A549 (cell line): ENCODE results near the gene GNG12. TPM values are rescaled to one million over a fixed set of nuclear protein-coding genes. Genes with fewer than 3 reads are reported as not detected.

Experiments used
- ATAC-seq, 2 experiments: fragments of 200-7000 bp in 1 of 2; fragments of >200 bp in 1 of 2; cut with Nextera tagmentation in 1 of 2; cut with Tn5 transposase in 1 of 2; 3 replicates each; pipeline versions ENCODE4 v1.8.0 to v1.9.1; 2018 to 2020; ENCODE audit warnings: mild to moderate bottlenecking in 1 of 2, moderate library complexity in 1 of 2
- CTCF ChIA-PET: fragments of 300-600 bp; sonication (Branson Sonifier 250); formaldehyde crosslinking; extraction: SDS; loops from one replicate; lab custom pipeline; 2021; ENCODE audit warnings: antibody characterized with exemption, inconsistent platforms; lab: Yijun Ruan, JAX
- POLR2A ChIA-PET: fragments of 350-600 bp; formaldehyde crosslinking; extraction: SDS; loops from one replicate; lab custom pipeline; 2021; ENCODE audit warnings: antibody characterized with exemption, inconsistent platforms; lab: Yijun Ruan, JAX
- DNase-seq, 2 experiments: peaks; one replicate each; pipeline versions ENCODE4 v3.0.0 to v3.0.0-alpha.2; 2011 to 2016; ENCODE audit warnings: low read depth in 1 of 2, low spot score in 1 of 2
- FAIRE-seq: peaks from 2 replicates; lab custom pipeline; 2011; peaks lifted over from hg19 to GRCh38; lab: Jason Lieb, UNC
- H3K27ac ChIP-seq, 2 experiments: fragments of >200 bp; sonication (Bioruptor Twin); formaldehyde crosslinking; 3 replicates each; pipeline ENCODE4 v1.5.1; 2016 to 2017
- H3K4me1 ChIP-seq: fragments of >200 bp; sonication (Bioruptor Twin); formaldehyde crosslinking; 3 replicates; pipeline ENCODE4 v1.6.1; 2016
- H3K4me2 ChIP-seq: fragments of >200 bp; sonication (Bioruptor Twin); formaldehyde crosslinking; 3 replicates; pipeline ENCODE4 v1.6.1; 2016
- H3K4me3 ChIP-seq: fragments of >200 bp; sonication (Bioruptor Twin); formaldehyde crosslinking; 3 replicates; pipeline ENCODE4 v1.5.1; 2016
- H3K9me3 ChIP-seq: fragments of >200 bp; sonication (Bioruptor Twin); formaldehyde crosslinking; 3 replicates; pipeline ENCODE4 v1.6.1; 2016
- CBX2 ChIP-seq: fragments of 200-600 bp; sonication (generic); IDR thresholded peaks from 2 replicates; pipeline ENCODE4 v1.6.1; 2016; ENCODE audit warnings: low read depth, mild to moderate bottlenecking, borderline replicate concordance
- CHD2 ChIP-seq: fragments of 150-350 bp; IDR thresholded peaks from 2 replicates; pipeline ENCODE4 v1.6.1; 2014; ENCODE audit warnings: low read length; ENCODE audit not compliant: partially characterized antibody
- CHD4 ChIP-seq: fragments of 200-600 bp; sonication (generic); IDR thresholded peaks from 2 replicates; pipeline ENCODE4 v1.6.1; 2016; ENCODE audit warnings: antibody characterized with exemption, mild to moderate bottlenecking, borderline replicate concordance
- E2F6 ChIP-seq: IDR thresholded peaks from 2 replicates; pipeline ENCODE4 v1.6.1; 2012; ENCODE audit warnings: low read depth, borderline replicate concordance
- FOSB ChIP-seq: fragments of 250-450 bp; sonication (Bioruptor Pico); IDR thresholded peaks from 2 replicates; pipeline ENCODE4 v1.5.0; 2020; ENCODE audit warnings: mild to moderate bottlenecking, moderate library complexity
- HDAC2 ChIP-seq: fragments of 200-600 bp; sonication (generic); IDR thresholded peaks from 2 replicates; pipeline ENCODE4 v1.6.1; 2016
- HOXB5 ChIP-seq: fragments of 250-450 bp; sonication (Bioruptor Pico); IDR thresholded peaks from 2 replicates; pipeline ENCODE4 v1.5.0; 2020; ENCODE audit warnings: mild to moderate bottlenecking, moderate library complexity
- JUNB ChIP-seq: fragments of >200 bp; sonication (Bioruptor Twin); formaldehyde crosslinking; IDR thresholded peaks from 2 replicates; pipeline ENCODE4 v1.6.1; 2016
- KDM1A ChIP-seq: fragments of 200-600 bp; sonication (generic); IDR thresholded peaks from 2 replicates; pipeline ENCODE4 v1.6.1; 2016; ENCODE audit warnings: low read depth, mild to moderate bottlenecking
- MAZ ChIP-seq: fragments of 150-350 bp; IDR thresholded peaks from 2 replicates; pipeline ENCODE4 v1.6.1; 2014; ENCODE audit warnings: antibody characterized with exemption, low read depth, low read length, borderline replicate concordance
- NFE2L2 ChIP-seq: fragments of 150-350 bp; conservative IDR thresholded peaks from 2 replicates; pipeline ENCODE4 v1.6.1; 2014; ENCODE audit warnings: low read length
- PHF8 ChIP-seq: fragments of 200-600 bp; sonication (generic); IDR thresholded peaks from 2 replicates; pipeline ENCODE4 v1.6.1; 2016; ENCODE audit warnings: low read depth, mild to moderate bottlenecking, antibody characterized with exemption, moderate library complexity, borderline replicate concordance
- POLR2A ChIP-seq: IDR thresholded peaks from 2 replicates; pipeline ENCODE4 v1.6.1; 2012; ENCODE audit warnings: mild to moderate bottlenecking, low read length
- POLR2AphosphoS2 ChIP-seq: conservative IDR thresholded peaks from 2 replicates; pipeline ENCODE4 v1.6.1; 2012; ENCODE audit warnings: low read length, improper control_type of control experiment, inconsistent platforms
- SMC3 ChIP-seq: fragments of >200 bp; sonication (Bioruptor Twin); formaldehyde crosslinking; IDR thresholded peaks from 3 replicates; pipeline ENCODE4 v1.6.1; 2018; ENCODE audit warnings: inconsistent platforms
- SREBF2 ChIP-seq: fragments of 450-650 bp; IDR thresholded peaks from 2 replicates; pipeline ENCODE4 v1.6.1; 2014; ENCODE audit warnings: mild to moderate bottlenecking, moderate library complexity
- TFCP2L1 ChIP-seq: fragments of 250-450 bp; sonication (Bioruptor Pico); IDR thresholded peaks from 2 replicates; pipeline ENCODE4 v1.5.0; 2021; ENCODE audit warnings: mild to moderate bottlenecking
- TP53 ChIP-seq: fragments of 250-450 bp; sonication (Bioruptor Pico); IDR thresholded peaks from 2 replicates; pipeline ENCODE4 v1.5.0; 2021; ENCODE audit warnings: mild to moderate bottlenecking, moderate library complexity
- ZC3H11A ChIP-seq: fragments of 450-650 bp; IDR thresholded peaks from 2 replicates; pipeline ENCODE4 v1.6.1; 2014; ENCODE audit warnings: antibody characterized with exemption, mild to moderate bottlenecking
- ZSCAN20 ChIP-seq: fragments of 250-450 bp; sonication (Bioruptor Pico); IDR thresholded peaks from 2 replicates; pipeline ENCODE4 v1.8.0; 2022; ENCODE audit warnings: mild to moderate bottlenecking, moderate library complexity
- WGBS: methylation state at CpG from one replicate; pipeline ENCODE4 v1.1.6; 2017; ENCODE audit errors: missing lambda C conversion rate; 5-methylcytosine and 5-hydroxymethylcytosine counted together
- polyA plus RNA-seq, 4 experiments: library from polyadenylated mRNA; depleted of rRNA in 3 of 4; stranded (reverse); fragments of >200 nt; fragmentation: RNase III in 1 of 4; extraction: RNeasy Plus Mini Kit Qiagen cat#74134 plus additional on column Dnase treatment in 1 of 4; gene quantifications; 2 replicates in 3 of 4; 3 replicates in 1 of 4; pipeline ENCODE4 v1.2.3, GENCODE V29; 2011 to 2017
- TF ChIP-seq, protein P1 (sequence below): fragments of >200 bp; sonication (Bioruptor Twin); formaldehyde crosslinking; IDR thresholded peaks from 3 replicates; pipeline ENCODE4 v1.5.1; 2016
- TF ChIP-seq, protein P2 (sequence below): fragments of 150-350 bp; IDR thresholded peaks from 2 replicates; pipeline ENCODE4 v1.6.1; 2014; ENCODE audit warnings: low read depth, mild to moderate bottlenecking, low read length

The GNG12 gene
- polyA plus RNA-seq, 2 of the 4 experiments (the other 2 are of a cell fraction), result 91.8 to 132 TPM

DNA sequence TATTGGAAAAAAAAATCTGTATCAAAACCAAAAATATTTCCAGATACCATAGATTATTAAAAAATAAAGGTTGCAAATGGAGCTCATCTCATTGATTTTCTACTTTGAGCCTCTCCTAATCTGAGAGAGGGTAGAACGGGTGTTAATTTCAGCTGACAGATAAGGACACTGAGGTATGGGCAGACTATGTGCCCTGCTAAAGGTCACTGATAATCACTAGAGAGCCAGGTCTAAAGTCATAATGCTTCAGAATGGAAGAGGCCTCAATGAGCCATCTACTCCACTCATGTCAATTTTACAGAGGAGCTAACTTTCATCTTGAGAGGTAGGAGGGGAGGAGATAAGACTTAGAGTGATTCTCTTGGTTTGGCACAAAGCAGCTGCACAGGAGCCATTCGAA, 21.0 kb downstream of the GNG12 start (continued):
- TF ChIP-seq, protein P1, sequence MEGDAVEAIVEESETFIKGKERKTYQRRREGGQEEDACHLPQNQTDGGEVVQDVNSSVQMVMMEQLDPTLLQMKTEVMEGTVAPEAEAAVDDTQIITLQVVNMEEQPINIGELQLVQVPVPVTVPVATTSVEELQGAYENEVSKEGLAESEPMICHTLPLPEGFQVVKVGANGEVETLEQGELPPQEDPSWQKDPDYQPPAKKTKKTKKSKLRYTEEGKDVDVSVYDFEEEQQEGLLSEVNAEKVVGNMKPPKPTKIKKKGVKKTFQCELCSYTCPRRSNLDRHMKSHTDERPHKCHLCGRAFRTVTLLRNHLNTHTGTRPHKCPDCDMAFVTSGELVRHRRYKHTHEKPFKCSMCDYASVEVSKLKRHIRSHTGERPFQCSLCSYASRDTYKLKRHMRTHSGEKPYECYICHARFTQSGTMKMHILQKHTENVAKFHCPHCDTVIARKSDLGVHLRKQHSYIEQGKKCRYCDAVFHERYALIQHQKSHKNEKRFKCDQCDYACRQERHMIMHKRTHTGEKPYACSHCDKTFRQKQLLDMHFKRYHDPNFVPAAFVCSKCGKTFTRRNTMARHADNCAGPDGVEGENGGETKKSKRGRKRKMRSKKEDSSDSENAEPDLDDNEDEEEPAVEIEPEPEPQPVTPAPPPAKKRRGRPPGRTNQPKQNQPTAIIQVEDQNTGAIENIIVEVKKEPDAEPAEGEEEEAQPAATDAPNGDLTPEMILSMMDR, result no peak
- TF ChIP-seq FOSB (CRISPR knock-in tag) (no peak), CHD2 (no peak), TFCP2L1 (CRISPR knock-in tag) (no peak), E2F6 (no peak)
- TF ChIP-seq, all 56 proteins: peak for 0

DNA sequence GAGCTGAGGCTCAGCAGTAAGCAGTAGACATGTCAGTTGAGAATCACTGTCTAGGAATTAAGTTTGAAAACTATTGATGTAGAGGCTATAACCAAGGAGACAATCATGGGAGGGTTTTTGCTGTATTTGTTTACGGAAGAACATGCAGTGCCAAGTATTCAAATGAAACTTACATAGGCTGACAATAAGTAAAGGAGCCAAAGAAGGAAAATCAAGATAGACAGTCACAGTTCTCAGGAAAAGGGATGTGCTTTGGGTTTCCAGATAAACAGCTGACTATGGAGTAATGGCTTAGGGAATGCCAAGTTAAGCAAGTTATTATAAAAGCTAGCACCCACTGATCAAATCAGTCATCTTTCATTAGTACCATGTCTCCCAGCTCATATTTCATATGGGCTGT, 21.5 kb downstream of the GNG12 start:
- TF ChIP-seq SMC3 (no peak), POLR2A (no peak), TP53 (CRISPR knock-in tag) (no peak), NFE2L2 (no peak), CBX2 (no peak), CHD2 (no peak)
- Histone ChIP-seq H3K9me3 (no peaks in the 10 kb centered on the region), H3K4me1 (peaks cover 25% of the 10 kb centered on the region), H3K4me2 (no peak overlapping the region), H3K4me3 (no peak overlapping the region), H3K27ac (no peak overlapping the region)
- ChIA-PET CTCF (interaction anchor here (1.0 to 1.9 kb wide), 3 partner anchors 40 to 535 kb away, joined by 3 to 5 read pairs (median 3); no protein-coding TSS in a partner anchor), POLR2A (interaction anchor here (0.9 kb wide), 1 partner anchor 20 kb away, joined by 3 read pairs; no protein-coding TSS in a partner anchor)
- no peak for ATAC-seq
- no peak for FAIRE-seq
- no peak for DNase-seq
- WGBS, result 100% methylated on average over 1 of the region's 1 CpG

DNA sequence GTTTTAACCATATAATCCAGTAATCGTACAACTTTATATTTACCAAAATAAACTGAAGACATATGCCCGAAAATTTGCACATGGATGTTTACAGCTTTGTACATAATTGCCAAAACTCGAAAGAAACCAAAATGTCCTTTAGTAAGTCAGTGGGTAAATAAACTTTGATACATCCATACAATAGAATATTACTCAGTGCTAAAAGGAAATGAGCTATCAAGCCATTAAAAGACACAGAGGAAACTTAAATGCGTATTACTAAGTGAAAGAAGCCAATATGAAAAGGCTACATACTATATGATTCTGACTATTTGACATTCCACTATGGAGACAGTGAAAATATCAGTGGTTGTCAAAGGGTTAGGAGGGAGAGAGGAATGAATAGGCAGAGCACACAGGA, 23.4 kb downstream of the GNG12 start:
- Histone ChIP-seq H3K27ac (no peak overlapping the region), H3K4me1 (peaks cover 13% of the 10 kb centered on the region; the same call in 2 of the 3 replicates), H3K4me3 (no peak overlapping the region), H3K4me2 (no peak overlapping the region), H3K9me3 (no peaks in the 10 kb centered on the region)
- ATAC-seq (no peak), FAIRE-seq (no peak), DNase-seq (no peak)
- TF ChIP-seq CHD4 (no peak), ZC3H11A (no peak), MAZ (no peak), CBX2 (no peak), JUNB (no peak), HDAC2 (no peak), SREBF2 (no peak), SMC3 (no peak), E2F6 (no peak), ZSCAN20 (CRISPR knock-in tag) (no peak), PHF8 (no peak), KDM1A (no peak), POLR2AphosphoS2 (no peak), HOXB5 (no peak)
- TF ChIP-seq, protein P1, result no peak
- TF ChIP-seq, protein P2, sequence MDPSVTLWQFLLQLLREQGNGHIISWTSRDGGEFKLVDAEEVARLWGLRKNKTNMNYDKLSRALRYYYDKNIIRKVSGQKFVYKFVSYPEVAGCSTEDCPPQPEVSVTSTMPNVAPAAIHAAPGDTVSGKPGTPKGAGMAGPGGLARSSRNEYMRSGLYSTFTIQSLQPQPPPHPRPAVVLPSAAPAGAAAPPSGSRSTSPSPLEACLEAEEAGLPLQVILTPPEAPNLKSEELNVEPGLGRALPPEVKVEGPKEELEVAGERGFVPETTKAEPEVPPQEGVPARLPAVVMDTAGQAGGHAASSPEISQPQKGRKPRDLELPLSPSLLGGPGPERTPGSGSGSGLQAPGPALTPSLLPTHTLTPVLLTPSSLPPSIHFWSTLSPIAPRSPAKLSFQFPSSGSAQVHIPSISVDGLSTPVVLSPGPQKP, result no peak
- CTCF ChIA-PET, result no interaction called here
- POLR2A ChIA-PET, result no interaction called here
- 91% methylated on average over 4 of the region's 4 CpGs for WGBS
